Parathyroid adenoma (tissue), 2 donors: ENCODE measurements around the gene MGAT5B.
A peak's percentile ranks its signal among the peaks of the same experiment; 100 is the strongest.

Source experiments
- H2AFZ ChIP-seq: fragments of 300-600 bp; sonication (generic); one replicate; pipeline ENCODE4 v1.7.0; 2017; ENCODE audit warnings: antibody characterized with exemption, mild to moderate bottlenecking
- H3K27ac ChIP-seq: fragments of 300-600 bp; sonication (generic); one replicate; pipeline ENCODE4 v1.7.0; 2017
- H3K27me3 ChIP-seq: fragments of 300-600 bp; sonication (generic); one replicate; pipeline ENCODE4 v1.7.0; 2017; ENCODE audit warnings: low read length; ENCODE audit not compliant: control insufficient read depth, insufficient read depth
- H3K36me3 ChIP-seq: fragments of 300-600 bp; sonication (generic); one replicate; pipeline ENCODE4 v1.7.0; 2017; ENCODE audit warnings: low read length; ENCODE audit not compliant: control insufficient read depth, insufficient read depth
- H3K4me1 ChIP-seq: fragments of 300-600 bp; sonication (generic); one replicate; pipeline ENCODE4 v1.7.0; 2017; ENCODE audit warnings: control low read depth
- H3K4me2 ChIP-seq: fragments of 300-600 bp; sonication (generic); one replicate; pipeline ENCODE4 v1.7.0; 2017; ENCODE audit warnings: low read length
- H3K4me3 ChIP-seq: fragments of 300-600 bp; sonication (generic); one replicate; pipeline ENCODE4 v1.7.0; 2017; ENCODE audit warnings: low read depth, low read length
- H3K79me2 ChIP-seq: fragments of 300-600 bp; sonication (generic); one replicate; pipeline ENCODE4 v1.7.0; 2017; ENCODE audit warnings: control low read depth
- H3K9ac ChIP-seq: fragments of 300-600 bp; sonication (generic); one replicate; pipeline ENCODE4 v1.7.0; 2017; ENCODE audit warnings: mild to moderate bottlenecking
- H3K9me3 ChIP-seq: fragments of 300-600 bp; sonication (generic); one replicate; pipeline ENCODE4 v1.7.0; 2017; ENCODE audit warnings: low read length; ENCODE audit not compliant: control insufficient read depth
- CTCF ChIP-seq: fragments of 300-600 bp; sonication (generic); IDR thresholded peaks from one replicate; pipeline ENCODE4 v1.7.0; 2017; ENCODE audit warnings: antibody characterized with exemption, mild to moderate bottlenecking
- donor health status: primary hyperparathyroidism.

The MGAT5B gene

GRCh38 chr17:76865174-76865573, 3.0 kb upstream of the MGAT5B start:
- Histone ChIP-seq H3K27me3 (no peaks in the 10 kb centered on the region), H2AFZ (no peak overlapping the region), H3K27ac (no peak overlapping the region), H3K9me3 (no peaks in the 10 kb centered on the region), H3K4me2 (no peak overlapping the region), H3K4me1 (peaks cover 5% of the 10 kb centered on the region), H3K36me3 (no peaks in the 10 kb centered on the region), H3K9ac (no peak overlapping the region), H3K79me2 (no peaks in the 10 kb centered on the region), H3K4me3 (no peak overlapping the region)
- no peak for TF ChIP-seq CTCF

GRCh38 chr17:76866203-76866602, 2.0 kb upstream of the MGAT5B start:
- Histone ChIP-seq H2AFZ (no peak overlapping the region), H3K4me3 (no peak overlapping the region), H3K4me2 (no peak overlapping the region), H3K9me3 (no peaks in the 10 kb centered on the region), H3K9ac (no peak overlapping the region), H3K4me1 (peaks cover 5% of the 10 kb centered on the region), H3K79me2 (no peaks in the 10 kb centered on the region), H3K36me3 (no peaks in the 10 kb centered on the region), H3K27me3 (no peaks in the 10 kb centered on the region), H3K27ac (no peak overlapping the region)
- no peak for TF ChIP-seq CTCF

- no peak overlapping the region for H3K27ac ChIP-seq
- no peaks in the 10 kb centered on the region for H3K79me2 ChIP-seq
- peaks cover 5% of the 10 kb centered on the region for H3K4me1 ChIP-seq
- TF ChIP-seq CTCF, result no peak
- no peaks in the 10 kb centered on the region for H3K36me3 ChIP-seq
- H3K4me3 ChIP-seq, result no peak overlapping the region
- no peaks in the 10 kb centered on the region for H3K27me3 ChIP-seq
- H3K9me3 ChIP-seq, result no peaks in the 10 kb centered on the region
- H3K9ac ChIP-seq, result no peak overlapping the region
- no peak overlapping the region for H2AFZ ChIP-seq
- no peak overlapping the region for H3K4me2 ChIP-seq
Measured at GRCh38 chr17:76866774-76867577, 1.2 kb upstream of the MGAT5B start.

- Histone ChIP-seq H3K4me3 (no peak overlapping the region), H3K36me3 (no peaks in the 10 kb centered on the region), H3K9ac (no peak overlapping the region), H3K27me3 (no peaks in the 10 kb centered on the region), H3K4me2 (no peak overlapping the region), H3K79me2 (no peaks in the 10 kb centered on the region), H2AFZ (peak overlapping the region; percentile 56), H3K27ac (no peak overlapping the region), H3K4me1 (peaks cover 5% of the 10 kb centered on the region), H3K9me3 (no peaks in the 10 kb centered on the region)
- no peak for TF ChIP-seq CTCF
Measured at GRCh38 chr17:76867578-76868175, 527 bp upstream of the MGAT5B start.
